ENCODE measurements around the gene PIGQ. TPM values are rescaled to one million over a fixed set of nuclear protein-coding genes. Genes with fewer than 3 reads are reported as not detected.

Gene PIGQ
- total RNA-seq, 1 donor from 2014 or later: 63.6 TPM

GRCh38 chr16:631808-632358 lies 62.1 kb downstream of the PIGQ start:
- DNase-seq (ENCODE audit: extremely low spot score, unreplicated experiment): no peak
- Mint-ChIP-seq H3K4me3 (ENCODE audit: unreplicated experiment) (no peak overlapping the region), H3K36me3 (ENCODE audit: unreplicated experiment) (peaks cover 2% of the 10 kb centered on the region), H3K4me1 (ENCODE audit: unreplicated experiment) (peaks cover 37% of the 10 kb centered on the region), H3K27me3 (ENCODE audit: unreplicated experiment) (no peaks in the 10 kb centered on the region), H3K9me3 (ENCODE audit: unreplicated experiment) (no peaks in the 10 kb centered on the region), H3K27ac (ENCODE audit: unreplicated experiment) (no peak overlapping the region)
- TF ChIP-seq, protein P1, sequence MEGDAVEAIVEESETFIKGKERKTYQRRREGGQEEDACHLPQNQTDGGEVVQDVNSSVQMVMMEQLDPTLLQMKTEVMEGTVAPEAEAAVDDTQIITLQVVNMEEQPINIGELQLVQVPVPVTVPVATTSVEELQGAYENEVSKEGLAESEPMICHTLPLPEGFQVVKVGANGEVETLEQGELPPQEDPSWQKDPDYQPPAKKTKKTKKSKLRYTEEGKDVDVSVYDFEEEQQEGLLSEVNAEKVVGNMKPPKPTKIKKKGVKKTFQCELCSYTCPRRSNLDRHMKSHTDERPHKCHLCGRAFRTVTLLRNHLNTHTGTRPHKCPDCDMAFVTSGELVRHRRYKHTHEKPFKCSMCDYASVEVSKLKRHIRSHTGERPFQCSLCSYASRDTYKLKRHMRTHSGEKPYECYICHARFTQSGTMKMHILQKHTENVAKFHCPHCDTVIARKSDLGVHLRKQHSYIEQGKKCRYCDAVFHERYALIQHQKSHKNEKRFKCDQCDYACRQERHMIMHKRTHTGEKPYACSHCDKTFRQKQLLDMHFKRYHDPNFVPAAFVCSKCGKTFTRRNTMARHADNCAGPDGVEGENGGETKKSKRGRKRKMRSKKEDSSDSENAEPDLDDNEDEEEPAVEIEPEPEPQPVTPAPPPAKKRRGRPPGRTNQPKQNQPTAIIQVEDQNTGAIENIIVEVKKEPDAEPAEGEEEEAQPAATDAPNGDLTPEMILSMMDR (IDR thresholded peaks at IDR 0.05): no peak

GRCh38 chr16:632486-633335 lies 62.9 kb downstream of the PIGQ start:
- Mint-ChIP-seq H3K27ac (ENCODE audit: unreplicated experiment) (no peak overlapping the region), H3K9me3 (ENCODE audit: unreplicated experiment) (no peaks in the 10 kb centered on the region), H3K36me3 (ENCODE audit: unreplicated experiment) (peaks cover 2% of the 10 kb centered on the region), H3K27me3 (ENCODE audit: unreplicated experiment) (no peaks in the 10 kb centered on the region), H3K4me3 (ENCODE audit: unreplicated experiment) (no peak overlapping the region), H3K4me1 (ENCODE audit: unreplicated experiment) (peaks cover 29% of the 10 kb centered on the region)
- no peak for DNase-seq (ENCODE audit: extremely low spot score, unreplicated experiment)
- TF ChIP-seq, protein P1 (IDR thresholded peaks at IDR 0.05): no peak

DNA sequence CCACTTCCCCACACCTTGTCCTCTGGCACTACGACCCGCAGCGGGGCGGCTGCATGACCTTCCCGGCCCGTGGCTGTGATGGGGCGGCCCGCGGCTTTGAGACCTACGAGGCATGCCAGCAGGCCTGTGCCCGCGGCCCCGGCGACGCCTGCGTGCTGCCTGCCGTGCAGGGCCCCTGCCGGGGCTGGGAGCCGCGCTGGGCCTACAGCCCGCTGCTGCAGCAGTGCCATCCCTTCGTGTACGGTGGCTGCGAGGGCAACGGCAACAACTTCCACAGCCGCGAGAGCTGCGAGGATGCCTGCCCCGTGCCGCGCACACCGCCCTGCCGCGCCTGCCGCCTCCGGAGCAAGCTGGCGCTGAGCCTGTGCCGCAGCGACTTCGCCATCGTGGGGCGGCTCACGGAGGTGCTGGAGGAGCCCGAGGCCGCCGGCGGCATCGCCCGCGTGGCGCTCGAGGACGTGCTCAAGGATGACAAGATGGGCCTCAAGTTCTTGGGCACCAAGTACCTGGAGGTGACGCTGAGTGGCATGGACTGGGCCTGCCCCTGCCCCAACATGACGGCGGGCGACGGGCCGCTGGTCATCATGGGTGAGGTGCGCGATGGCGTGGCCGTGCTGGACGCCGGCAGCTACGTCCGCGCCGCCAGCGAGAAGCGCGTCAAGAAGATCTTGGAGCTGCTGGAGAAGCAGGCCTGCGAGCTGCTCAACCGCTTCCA lies 63.7 kb downstream of the PIGQ start:
- Mint-ChIP-seq H3K4me1 (ENCODE audit: unreplicated experiment) (peaks cover 23% of the 10 kb centered on the region), H3K9me3 (ENCODE audit: unreplicated experiment) (no peaks in the 10 kb centered on the region), H3K27me3 (ENCODE audit: unreplicated experiment) (no peaks in the 10 kb centered on the region), H3K4me3 (ENCODE audit: unreplicated experiment) (no peak overlapping the region), H3K27ac (ENCODE audit: unreplicated experiment) (no peak overlapping the region), H3K36me3 (ENCODE audit: unreplicated experiment) (peaks cover 2% of the 10 kb centered on the region)
- no peak for DNase-seq (ENCODE audit: extremely low spot score, unreplicated experiment)
- TF ChIP-seq, protein P1 (IDR thresholded peaks at IDR 0.05): no peak

Small RNA genes within 50 kb of the gene (microRNA-seq; reads per million reads assigned to microRNA genes)
- gene MIR3176 (ENCODE audit: unreplicated experiment): 2.7 reads per million
- 1.6 reads per million for gene MIR5587 (ENCODE audit: unreplicated experiment)

Other genes starting within 250 kb of the PIGQ start
- gene AXIN1, start 217.2 kb upstream of the PIGQ start, total RNA-seq: 31.5 and 33.0 TPM in 2 replicates
- 71.7 and 74.3 TPM in 2 replicates for gene MRPL28, start 199.4 kb upstream of the PIGQ start, total RNA-seq
- gene PGAP6, start 188.0 kb upstream of the PIGQ start, total RNA-seq: 59.3 and 61.6 TPM in 2 replicates
- 148 and 157 TPM in 2 replicates for gene NME4, start 172.8 kb upstream of the PIGQ start, total RNA-seq
- 23.4 and 23.9 TPM in 2 replicates for gene DECR2, start 168.1 kb upstream of the PIGQ start, total RNA-seq
- 60.2 and 65.2 TPM in 2 replicates for gene RAB11FIP3, start 144.3 kb upstream of the PIGQ start, total RNA-seq
- gene CAPN15, start 42.3 kb upstream of the PIGQ start, total RNA-seq: 38.3 and 39.9 TPM in 2 replicates
- gene PRR35, start 9.6 kb upstream of the PIGQ start, total RNA-seq: not detected in 2 replicates
- 0.57 and 1.7 TPM in 2 replicates for gene NHLRC4, start 3.0 kb upstream of the PIGQ start, total RNA-seq
- 17.1 and 20.0 TPM in 2 replicates for gene RAB40C, start 20.1 kb downstream of the PIGQ start, total RNA-seq
- 0.47 and 0.56 TPM in 2 replicates for gene WFIKKN1, start 61.0 kb downstream of the PIGQ start, total RNA-seq
- gene METTL26, start 66.3 kb downstream of the PIGQ start, total RNA-seq: 58.2 and 69.8 TPM in 2 replicates
- gene MCRIP2, start 71.9 kb downstream of the PIGQ start, total RNA-seq: 11.3 and 14.8 TPM in 2 replicates
- gene WDR90, start 79.4 kb downstream of the PIGQ start, total RNA-seq: 28.2 and 38.9 TPM in 2 replicates
- 125 and 126 TPM in 2 replicates for gene RHOT2, start 98.2 kb downstream of the PIGQ start, total RNA-seq
- 3.6 and 5.4 TPM in 2 replicates for gene RHBDL1, start 105.7 kb downstream of the PIGQ start, total RNA-seq
- gene STUB1, start 110.4 kb downstream of the PIGQ start, total RNA-seq: 109 and 116 TPM in 2 replicates
- 57.6 and 62.1 TPM in 2 replicates for gene JMJD8, start 114.4 kb downstream of the PIGQ start, total RNA-seq
- gene WDR24, start 120.4 kb downstream of the PIGQ start, total RNA-seq: 19.4 and 19.9 TPM in 2 replicates
- gene FBXL16, start 135.8 kb downstream of the PIGQ start, total RNA-seq: 0.32 and 0.44 TPM in 2 replicates
- 48.2 and 49.7 TPM in 2 replicates for gene METRN, start 145.2 kb downstream of the PIGQ start, total RNA-seq
- 41.5 and 41.7 TPM in 2 replicates for gene ANTKMT, start 151.2 kb downstream of the PIGQ start, total RNA-seq
- 2.6 and 3.1 TPM in 2 replicates for gene CCDC78, start 156.5 kb downstream of the PIGQ start, total RNA-seq
- 11.3 and 17.3 TPM in 2 replicates for gene HAGHL, start 157.1 kb downstream of the PIGQ start, total RNA-seq
- gene CIAO3, start 171.0 kb downstream of the PIGQ start, total RNA-seq: 31.4 and 31.5 TPM in 2 replicates
- gene MSLN, start 190.8 kb downstream of the PIGQ start, total RNA-seq: 0.19 and 0.21 TPM in 2 replicates
- 20.8 and 24.3 TPM in 2 replicates for gene RPUSD1, start 218.4 kb downstream of the PIGQ start, total RNA-seq
- 19.3 and 25.4 TPM in 2 replicates for gene CHTF18, start 218.7 kb downstream of the PIGQ start, total RNA-seq
- gene GNG13, start 230.8 kb downstream of the PIGQ start, total RNA-seq: not detected in 2 replicates